ENCODE data around the gene HMCN2. TPM values are rescaled to one million over a fixed set of nuclear protein-coding genes. Genes with fewer than 3 reads are reported as not detected.

The HMCN2 gene
- total and polyA plus RNA-seq, 8 donors = 0.31 to 3.9 (median 0.68) TPM

DNA sequence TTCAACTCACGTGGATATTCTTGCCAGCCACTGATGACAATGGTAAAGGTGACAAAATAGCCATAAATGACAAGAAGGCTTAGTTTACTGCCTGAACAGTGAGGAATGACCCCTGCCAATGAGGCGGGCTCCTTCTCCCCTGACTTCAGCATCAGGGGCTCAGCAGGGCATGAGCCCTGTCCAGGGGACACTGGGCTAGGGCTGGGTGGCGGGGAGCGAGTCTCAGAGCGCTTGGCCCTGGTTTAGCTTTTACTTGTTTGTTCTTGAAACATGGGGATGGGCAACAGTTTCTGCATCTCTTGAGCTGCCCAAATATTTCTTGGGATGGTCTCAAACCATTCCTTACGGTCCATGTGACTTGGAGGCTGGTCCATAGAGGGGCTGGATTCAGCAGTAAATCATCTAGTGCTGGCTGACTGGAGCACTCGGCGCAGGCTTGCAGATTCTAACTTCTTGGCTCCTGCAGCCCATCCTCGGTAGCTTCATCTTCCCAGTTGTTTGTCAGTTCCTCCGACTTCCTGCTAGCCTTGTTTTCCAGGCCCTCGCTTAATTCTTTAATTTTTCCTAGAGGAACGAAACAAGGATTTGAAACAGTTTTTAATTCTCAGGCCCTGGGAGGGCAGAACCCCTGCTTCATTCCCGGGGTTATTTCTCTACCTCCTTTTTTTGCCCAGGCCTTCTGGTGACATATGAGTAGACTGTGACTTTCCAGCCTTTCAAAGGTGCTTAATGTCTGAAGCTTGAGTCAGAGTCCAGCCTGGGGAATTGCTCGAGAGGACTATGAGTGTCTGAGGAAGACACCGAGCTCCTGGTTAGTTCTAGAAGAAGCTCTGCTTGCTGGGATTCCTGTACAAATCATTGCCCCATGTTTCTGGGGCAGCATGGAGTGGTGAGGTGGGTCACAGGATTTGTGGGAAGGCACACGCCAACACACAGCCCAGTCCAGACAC, 4.5 kb upstream of the HMCN2 start:
- Histone ChIP-seq H3K27ac (no peak overlapping the region), H3K27me3 (peaks cover 26 to 68% of the 10 kb centered on the region in 2 donors), H3K4me1 (peaks cover 0 to 8% of the 10 kb centered on the region in 2 donors), H3K36me3 (no peaks in the 10 kb centered on the region), H3K9me3 (no peaks in the 10 kb centered on the region), H3K4me3 (no peak overlapping the region)
- DNase-seq (no peak), ATAC-seq (peak; percentile 21)
- TF ChIP-seq, protein P1, sequence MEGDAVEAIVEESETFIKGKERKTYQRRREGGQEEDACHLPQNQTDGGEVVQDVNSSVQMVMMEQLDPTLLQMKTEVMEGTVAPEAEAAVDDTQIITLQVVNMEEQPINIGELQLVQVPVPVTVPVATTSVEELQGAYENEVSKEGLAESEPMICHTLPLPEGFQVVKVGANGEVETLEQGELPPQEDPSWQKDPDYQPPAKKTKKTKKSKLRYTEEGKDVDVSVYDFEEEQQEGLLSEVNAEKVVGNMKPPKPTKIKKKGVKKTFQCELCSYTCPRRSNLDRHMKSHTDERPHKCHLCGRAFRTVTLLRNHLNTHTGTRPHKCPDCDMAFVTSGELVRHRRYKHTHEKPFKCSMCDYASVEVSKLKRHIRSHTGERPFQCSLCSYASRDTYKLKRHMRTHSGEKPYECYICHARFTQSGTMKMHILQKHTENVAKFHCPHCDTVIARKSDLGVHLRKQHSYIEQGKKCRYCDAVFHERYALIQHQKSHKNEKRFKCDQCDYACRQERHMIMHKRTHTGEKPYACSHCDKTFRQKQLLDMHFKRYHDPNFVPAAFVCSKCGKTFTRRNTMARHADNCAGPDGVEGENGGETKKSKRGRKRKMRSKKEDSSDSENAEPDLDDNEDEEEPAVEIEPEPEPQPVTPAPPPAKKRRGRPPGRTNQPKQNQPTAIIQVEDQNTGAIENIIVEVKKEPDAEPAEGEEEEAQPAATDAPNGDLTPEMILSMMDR (IDR thresholded peaks at IDR 0.05) = no peak
- intact Hi-C loops (cut with DNase I) = no loop called here

DNA sequence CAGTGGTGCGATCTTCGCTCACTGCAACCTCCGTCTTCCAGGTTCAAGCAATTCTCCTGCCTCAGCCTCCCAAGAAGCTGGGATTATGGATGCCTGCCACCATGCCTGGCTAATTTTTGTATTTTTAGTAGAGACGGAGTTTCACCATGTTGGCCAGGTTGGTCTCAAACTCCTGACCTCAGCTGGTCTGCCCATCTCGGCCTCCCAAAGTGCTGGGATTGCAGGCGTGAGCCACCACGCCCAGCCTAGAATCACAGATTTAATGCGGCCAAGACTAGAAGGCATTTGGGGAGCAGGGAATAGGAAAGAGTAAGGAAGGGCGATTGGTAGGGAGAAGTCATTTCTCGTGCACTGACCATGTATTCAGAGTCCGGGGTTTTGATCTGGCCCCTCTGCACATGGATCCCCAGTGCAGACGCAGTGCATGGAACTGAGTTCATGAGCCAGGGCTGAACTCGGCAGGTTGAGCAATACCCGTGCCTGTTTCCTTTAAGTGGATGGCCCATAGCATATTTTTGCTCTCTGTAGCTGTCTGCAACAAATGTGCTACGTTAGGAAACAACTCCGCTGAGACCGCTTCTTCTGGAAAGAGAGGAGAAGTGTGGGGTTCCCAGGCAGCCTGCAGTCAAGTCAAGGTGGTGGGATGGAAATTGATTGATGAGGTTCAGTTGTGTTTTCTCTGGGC, 3.4 kb upstream of the HMCN2 start:
- DNase-seq = no peak
- intact Hi-C loops (cut with DNase I) = no loop called here

DNA sequence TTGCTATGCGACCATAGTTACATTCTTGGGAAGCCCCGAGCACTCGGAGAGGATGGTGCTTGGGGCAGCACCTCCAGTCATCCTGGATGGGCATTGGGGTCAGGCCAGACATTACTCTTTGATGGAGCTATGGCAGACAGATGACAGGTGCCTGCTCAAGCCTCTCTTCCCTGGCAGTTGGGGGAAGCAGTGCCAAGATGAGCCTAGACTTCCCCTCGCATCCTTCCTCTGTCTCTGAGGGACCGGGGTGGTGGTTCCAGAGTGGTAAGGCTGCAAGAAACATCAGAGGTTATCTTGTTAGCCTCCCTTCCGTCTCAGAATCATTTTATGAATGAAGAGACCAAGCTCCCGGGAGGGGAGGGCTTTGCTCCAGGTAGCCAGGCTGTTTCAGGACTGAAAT, 2.8 kb upstream of the HMCN2 start:
- peaks cover 0 to 13% of the 10 kb centered on the region in 2 donors for H3K4me1 ChIP-seq
- TF ChIP-seq, protein P1 (IDR thresholded peaks at IDR 0.05) = no peak
- no peaks in the 10 kb centered on the region for H3K9me3 ChIP-seq
- no peaks in the 10 kb centered on the region for H3K36me3 ChIP-seq
- DNase-seq = no peak
- peaks cover 33 to 84% of the 10 kb centered on the region in 2 donors for H3K27me3 ChIP-seq
- no peak overlapping the region for H3K4me3 ChIP-seq
- H3K27ac ChIP-seq = no peak overlapping the region
- intact Hi-C loops (cut with DNase I) = no loop called here
- no peak for ATAC-seq

More for the DNA sequence above, 3.4 kb upstream of the HMCN2 start:
- Histone ChIP-seq H3K4me1 (peaks cover 0 to 13% of the 10 kb centered on the region in 2 donors), H3K9me3 (no peaks in the 10 kb centered on the region), H3K36me3 (no peaks in the 10 kb centered on the region), H3K27ac (no peak overlapping the region), H3K27me3 (peaks cover 33 to 79% of the 10 kb centered on the region in 2 donors), H3K4me3 (no peak overlapping the region)
- ATAC-seq = no peak
- TF ChIP-seq, protein P1 (IDR thresholded peaks at IDR 0.05) = no peak

DNA sequence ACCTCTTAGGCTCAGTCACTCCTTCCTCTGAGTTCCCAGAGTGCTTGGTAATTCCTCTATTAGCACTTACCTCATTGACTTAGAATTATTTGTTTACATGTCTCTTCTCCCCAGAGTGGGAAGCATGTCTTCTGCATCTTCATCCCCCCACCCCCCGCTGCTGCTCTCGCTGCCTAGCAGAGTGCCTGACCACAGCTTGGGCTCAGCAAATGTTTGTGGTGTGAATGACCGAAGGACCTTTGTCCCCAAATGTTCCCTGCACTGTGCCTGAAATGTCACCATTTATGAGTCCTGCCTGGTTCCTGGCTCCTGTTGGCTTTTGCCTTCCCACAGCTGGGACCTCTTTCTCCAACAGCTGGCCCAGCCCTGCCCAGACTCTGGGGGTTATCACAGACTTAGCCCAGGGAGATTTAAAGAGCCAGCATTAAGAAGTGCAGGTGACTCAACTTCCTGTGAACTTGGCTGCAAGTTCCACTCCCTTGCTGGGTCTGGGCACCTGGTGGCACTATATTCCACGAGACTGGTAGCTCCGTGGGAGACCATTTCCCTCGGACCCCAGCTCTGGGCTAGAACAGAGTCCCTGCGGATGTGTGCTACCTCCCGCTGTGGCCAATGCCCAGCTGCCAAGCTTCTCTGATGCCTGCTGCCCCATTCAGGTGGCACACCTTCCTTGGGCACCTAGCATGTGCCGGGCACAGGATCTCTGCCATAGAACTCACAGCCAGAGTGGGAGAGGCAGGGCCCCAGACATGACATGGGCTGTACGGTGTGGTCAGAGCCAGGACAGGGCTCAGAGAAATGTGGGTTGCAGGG, 1.8 kb upstream of the HMCN2 start:
- Histone ChIP-seq H3K27me3 (peaks cover 33 to 89% of the 10 kb centered on the region in 2 donors), H3K27ac (no peak overlapping the region), H3K36me3 (no peaks in the 10 kb centered on the region), H3K9me3 (no peaks in the 10 kb centered on the region), H3K4me1 (peaks cover 0 to 16% of the 10 kb centered on the region in 2 donors), H3K4me3 (no peak overlapping the region)
- no peak for ATAC-seq
- peak in 1 of 4 donors; percentile 26 for DNase-seq
- intact Hi-C loops (cut with DNase I) = no loop called here
- TF ChIP-seq, protein P1 (IDR thresholded peaks at IDR 0.05) = no peak

All from left lung (tissue), 10 donors.